Pancreas (tissue), 10 donors: ENCODE measurements around the gene PPFIA2. TPM values are rescaled to one million over a fixed set of nuclear protein-coding genes. Genes with fewer than 3 reads are reported as not detected.

Experiments used
- ATAC-seq, 4 donors: fragments of 200-7000 bp; cut with Tn5 transposase; one replicate each; pipeline versions ENCODE4 v1.8.0 to v1.9.1; 2020; ENCODE audit warnings: mild to moderate bottlenecking in 4 of 4, moderate library complexity in 4 of 4
- DNase-seq, 6 donors: peaks; one replicate each; pipeline ENCODE4 v3.0.0-alpha.2; 2020
- FAIRE-seq: peaks from 2 replicates; lab custom pipeline; 2012; peaks lifted over from hg19 to GRCh38; lab: Jason Lieb, UNC
- H3K27ac ChIP-seq, 4 donors: fragments of 200-600 bp; sonication (generic); 1 replicate in 3 of 4; 2 replicates in 1 of 4; pipeline versions ENCODE4 v1.5.0 to v1.8.0; 2020
- H3K27me3 ChIP-seq, 4 donors: fragments of 200-600 bp; one replicate each; pipeline ENCODE4 v1.8.0; 2021
- H3K36me3 ChIP-seq, 3 donors: fragments of 200-600 bp; sonication (generic) in 1 of 3; one replicate each; pipeline versions ENCODE4 v1.5.0 to v1.8.0; 2020 to 2021
- H3K4me1 ChIP-seq, 3 donors: fragments of 200-600 bp; one replicate each; pipeline ENCODE4 v1.8.0; 2021
- H3K4me3 ChIP-seq, 4 donors: fragments of 200-600 bp; sonication (generic) in 2 of 4; one replicate each; pipeline versions ENCODE4 v1.5.0 to v1.8.0; 2020 to 2021
- H3K9me3 ChIP-seq, 4 donors: fragments of 200-600 bp; one replicate each; pipeline ENCODE4 v1.8.0; 2021
- WGBS, 2 donors: extraction: QIAGEN DNeasy Blood & Tissue Kit; methylation state at CpG; one replicate each; pipeline ENCODE4 v1.1.7; 2013; 5-methylcytosine and 5-hydroxymethylcytosine counted together
- intact Hi-C, 3 donors: fragments of 100-400 bp; cut with DNase I; formaldehyde crosslinking; loops; one replicate each; pipeline versions ENCODE4 v1.11.1 to v1.14.2; 2022
- polyA plus RNA-seq, 2 donors: library from polyadenylated mRNA; stranded (reverse); fragments of 200-250 nt; gene quantifications; one replicate each; pipeline ENCODE4 v1.2.3, GENCODE V29; 2013
- total RNA-seq, 6 donors: library from RNA; stranded (reverse); fragmentation: NEBNext Ultra II Directional in 4 of 6; extraction: Animal tissue kit (Norgen Biotek cat#: 25700) in 4 of 6; gene quantifications; one replicate each; pipeline versions ENCODE4 v1.2.1 to v1.2.4, GENCODE V29; 2021 to 2023
- TF ChIP-seq, protein P1 (sequence below), 4 donors: fragments of 200-600 bp; sonication (generic) in 3 of 4; IDR thresholded peaks; one replicate each; pipeline versions ENCODE4 v1.5.0 to v1.8.0; 2021; ENCODE audit warnings: antibody characterized with exemption in 4 of 4
- donor health status: healthy with polysubstance abuse.
- donor health status: DM: no; HTN: no; CAD: no; lungs with moderate emphysema.
- donor health status: DM: no; HTN: no; CAD: no.
- donor health status: control.
- donor health status: control.
- donor health status: Bipolar disorder and iron deficiency.
- donor health status: DM: yes; HTN: yes; CAD: no.
- donor health status: DM: no; HTN: no; CAD: no.
- donor health status: DM: no; HTN: no; CAD: no.
- donor health status: DM: yes; HTN: yes; CAD: no.

The PPFIA2 gene
- total and polyA plus RNA-seq, 8 donors = 0.35 to 1.9 (median 0.55) TPM; not detected in 1

DNA sequence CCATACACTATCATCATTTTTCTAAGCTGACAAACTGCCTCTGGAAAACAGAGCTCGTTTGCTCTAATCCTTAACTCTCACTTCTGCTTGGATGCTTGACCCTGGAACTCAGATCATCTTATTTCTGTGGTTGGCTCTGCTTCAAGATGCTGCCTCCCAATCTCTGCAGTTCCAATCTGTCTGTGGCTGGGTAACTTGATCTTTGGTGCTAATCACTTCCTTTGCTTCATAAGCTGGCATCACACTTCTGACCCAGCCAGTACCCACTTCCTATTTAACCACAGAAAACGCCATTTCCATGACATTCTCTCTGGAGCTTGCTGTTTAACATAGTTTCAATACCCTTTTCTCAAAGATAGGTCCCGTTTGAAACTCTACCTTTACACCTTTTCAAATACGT, 427.1 kb downstream of the PPFIA2 start:
- no peak overlapping the region for H3K4me3 ChIP-seq
- H3K4me1 ChIP-seq = no peaks in the 10 kb centered on the region
- ATAC-seq (no peak), DNase-seq (no peak), FAIRE-seq (no peak)
- WGBS, 2 donors = 37 to 47% methylated on average over 4 of the region's 4 CpGs
- H3K27me3 ChIP-seq = no peaks in the 10 kb centered on the region
- no peaks in the 10 kb centered on the region for H3K36me3 ChIP-seq
- TF ChIP-seq, protein P1, sequence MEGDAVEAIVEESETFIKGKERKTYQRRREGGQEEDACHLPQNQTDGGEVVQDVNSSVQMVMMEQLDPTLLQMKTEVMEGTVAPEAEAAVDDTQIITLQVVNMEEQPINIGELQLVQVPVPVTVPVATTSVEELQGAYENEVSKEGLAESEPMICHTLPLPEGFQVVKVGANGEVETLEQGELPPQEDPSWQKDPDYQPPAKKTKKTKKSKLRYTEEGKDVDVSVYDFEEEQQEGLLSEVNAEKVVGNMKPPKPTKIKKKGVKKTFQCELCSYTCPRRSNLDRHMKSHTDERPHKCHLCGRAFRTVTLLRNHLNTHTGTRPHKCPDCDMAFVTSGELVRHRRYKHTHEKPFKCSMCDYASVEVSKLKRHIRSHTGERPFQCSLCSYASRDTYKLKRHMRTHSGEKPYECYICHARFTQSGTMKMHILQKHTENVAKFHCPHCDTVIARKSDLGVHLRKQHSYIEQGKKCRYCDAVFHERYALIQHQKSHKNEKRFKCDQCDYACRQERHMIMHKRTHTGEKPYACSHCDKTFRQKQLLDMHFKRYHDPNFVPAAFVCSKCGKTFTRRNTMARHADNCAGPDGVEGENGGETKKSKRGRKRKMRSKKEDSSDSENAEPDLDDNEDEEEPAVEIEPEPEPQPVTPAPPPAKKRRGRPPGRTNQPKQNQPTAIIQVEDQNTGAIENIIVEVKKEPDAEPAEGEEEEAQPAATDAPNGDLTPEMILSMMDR (IDR thresholded peaks at IDR 0.05) = no peak
- H3K27ac ChIP-seq = no peak overlapping the region
- intact Hi-C loops = no loop called here
- no peaks in the 10 kb centered on the region for H3K9me3 ChIP-seq

DNA sequence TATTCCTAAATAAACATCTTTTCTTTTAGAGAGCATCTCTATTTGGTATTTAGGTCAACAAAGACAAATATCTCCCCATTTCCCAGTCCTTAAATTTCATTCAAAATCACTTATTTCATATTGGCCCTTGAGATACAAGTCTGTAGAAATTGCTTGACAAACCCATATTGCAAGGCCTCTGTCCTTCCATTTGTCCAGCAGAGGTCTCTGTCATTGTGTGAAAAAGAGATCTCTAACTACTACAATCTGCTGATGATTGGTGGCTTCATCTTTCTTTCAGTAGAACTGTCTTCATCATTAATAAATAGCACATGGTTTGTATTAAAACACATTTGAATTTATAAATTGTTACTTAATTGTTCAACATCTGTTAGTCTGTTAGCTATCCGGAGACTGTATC, 428.7 kb downstream of the PPFIA2 start:
- Histone ChIP-seq H3K27me3 (no peaks in the 10 kb centered on the region), H3K4me1 (no peaks in the 10 kb centered on the region), H3K27ac (no peak overlapping the region), H3K4me3 (no peak overlapping the region), H3K36me3 (no peaks in the 10 kb centered on the region), H3K9me3 (no peaks in the 10 kb centered on the region)
- TF ChIP-seq, protein P1 (IDR thresholded peaks at IDR 0.05) = no peak
- ATAC-seq (no peak), DNase-seq (no peak), FAIRE-seq (no peak)
- intact Hi-C loops = no loop called here
- WGBS, 2 donors = 93 to 96% methylated on average over 1 of the region's 1 CpG

DNA sequence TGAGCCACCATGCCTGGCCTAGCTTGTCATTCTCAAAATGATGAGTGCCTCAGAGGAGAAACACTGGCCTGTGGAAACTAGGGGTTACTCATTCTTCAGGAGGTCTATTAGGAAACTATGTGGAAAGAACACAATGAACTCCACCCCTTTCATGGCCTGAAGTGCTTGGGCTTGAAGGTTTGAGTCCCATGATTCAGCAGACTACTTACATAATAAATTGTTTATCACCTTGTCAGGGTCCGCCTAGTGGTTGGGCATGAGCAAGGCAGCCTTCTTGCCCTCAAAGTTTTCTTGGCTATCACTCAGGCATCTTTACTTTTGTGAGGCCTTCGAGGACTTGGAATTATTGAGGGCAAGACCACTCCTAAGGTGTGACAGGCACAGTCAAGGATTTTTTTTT, 430.1 kb downstream of the PPFIA2 start:
- ATAC-seq = peak in 1 of 4 donors; percentile 12

DNA sequence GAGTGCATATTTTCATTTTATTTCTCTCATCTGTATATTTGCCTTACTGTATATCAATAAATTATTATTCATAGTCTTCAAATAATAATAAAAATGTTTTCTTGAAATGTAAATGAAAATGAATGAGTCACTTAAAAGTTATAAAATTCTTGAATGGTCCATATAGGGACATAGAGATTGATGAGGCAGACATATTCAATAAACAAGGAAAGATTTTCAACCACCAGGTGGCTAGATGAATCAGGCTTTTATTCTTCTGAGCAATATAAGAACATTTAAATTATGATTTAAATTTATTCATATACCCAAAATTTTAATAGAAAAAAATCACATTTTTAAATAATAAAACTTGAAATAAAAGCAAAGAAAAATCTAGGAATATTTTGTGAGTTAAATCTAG, 431.7 kb downstream of the PPFIA2 start:
- H3K4me3 ChIP-seq = no peak overlapping the region
- TF ChIP-seq, protein P1 (IDR thresholded peaks at IDR 0.05) = no peak
- intact Hi-C loops = no loop called here
- no peaks in the 10 kb centered on the region for H3K9me3 ChIP-seq
- FAIRE-seq (no peak), ATAC-seq (no peak), DNase-seq (no peak)
- H3K27ac ChIP-seq = no peak overlapping the region
- no peaks in the 10 kb centered on the region for H3K36me3 ChIP-seq
- H3K4me1 ChIP-seq = no peaks in the 10 kb centered on the region
- H3K27me3 ChIP-seq = no peaks in the 10 kb centered on the region

More for the DNA sequence above, 430.1 kb downstream of the PPFIA2 start:
- Histone ChIP-seq H3K4me3 (no peak overlapping the region), H3K4me1 (no peaks in the 10 kb centered on the region), H3K36me3 (no peaks in the 10 kb centered on the region), H3K27ac (no peak overlapping the region), H3K9me3 (no peaks in the 10 kb centered on the region), H3K27me3 (no peaks in the 10 kb centered on the region)
- intact Hi-C loops = no loop called here
- FAIRE-seq (no peak), DNase-seq (no peak)
- TF ChIP-seq, protein P1 (IDR thresholded peaks at IDR 0.05) = no peak
- WGBS, 2 donors = 66 to 69% methylated on average over 2 of the region's 2 CpGs

DNA sequence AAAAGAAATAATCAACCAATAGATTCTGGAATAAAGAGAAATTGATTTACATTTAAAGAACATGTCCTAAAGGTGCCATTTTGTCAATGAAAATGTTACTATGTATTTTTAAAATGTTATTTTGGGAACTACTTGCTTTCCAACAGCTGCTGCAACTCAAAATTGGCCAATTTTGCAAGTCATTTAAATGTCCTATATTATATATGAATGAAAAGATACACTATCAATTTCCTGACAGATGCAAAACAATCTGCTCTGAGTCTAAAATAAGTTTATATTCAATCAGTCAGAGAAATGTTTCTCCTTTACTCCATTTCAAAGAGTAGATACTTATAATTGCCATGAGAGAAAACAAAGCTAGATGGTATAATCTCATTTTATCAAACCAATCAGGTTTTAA, 434.1 kb downstream of the PPFIA2 start:
- Histone ChIP-seq H3K27ac (no peak overlapping the region), H3K36me3 (no peaks in the 10 kb centered on the region), H3K4me3 (no peak overlapping the region), H3K9me3 (no peaks in the 10 kb centered on the region), H3K27me3 (no peaks in the 10 kb centered on the region), H3K4me1 (no peaks in the 10 kb centered on the region)
- FAIRE-seq = no peak
- DNase-seq = no peak
- intact Hi-C loops = no loop called here
- TF ChIP-seq, protein P1 (IDR thresholded peaks at IDR 0.05) = no peak
- no peak for ATAC-seq
